DMS79 (cell line): ENCODE results near the gene CAMTA1.

ENCODE experiments used
- DNase-seq: peaks from one replicate; lab custom pipeline; 2025; lab: John Stamatoyannopoulos, UW

CAMTA1 gene

GRCh38 chr1:7339953-7340352 lies 554.7 kb downstream of the CAMTA1 start:
- no peak for DNase-seq

- no peak for DNase-seq
Observed at GRCh38 chr1:7341145-7341905, 556.1 kb downstream of the CAMTA1 start.

GRCh38 chr1:7343882-7344281 lies 558.6 kb downstream of the CAMTA1 start:
- DNase-seq = no peak

GRCh38 chr1:7344299-7344698 lies 559.0 kb downstream of the CAMTA1 start:
- DNase-seq = no peak

GRCh38 chr1:7345516-7345915 lies 560.3 kb downstream of the CAMTA1 start:
- no peak for DNase-seq

- DNase-seq = no peak
Observed at GRCh38 chr1:7346070-7346596, 560.9 kb downstream of the CAMTA1 start.

- no peak for DNase-seq
Observed at GRCh38 chr1:7346600-7347570, 561.6 kb downstream of the CAMTA1 start.

- DNase-seq = no peak
Observed at GRCh38 chr1:7348073-7348472, 562.8 kb downstream of the CAMTA1 start.

- DNase-seq = no peak
Observed at GRCh38 chr1:7348580-7348979, 563.3 kb downstream of the CAMTA1 start.

GRCh38 chr1:7350804-7351203 lies 565.5 kb downstream of the CAMTA1 start:
- DNase-seq = no peak

GRCh38 chr1:7351649-7352048 lies 566.4 kb downstream of the CAMTA1 start:
- DNase-seq = no peak

- no peak for DNase-seq
Observed at GRCh38 chr1:7352364-7352763, 567.1 kb downstream of the CAMTA1 start.

- no peak for DNase-seq
Observed at GRCh38 chr1:7352974-7353373, 567.7 kb downstream of the CAMTA1 start.

GRCh38 chr1:7355646-7356045 lies 570.4 kb downstream of the CAMTA1 start:
- DNase-seq = no peak

GRCh38 chr1:7356079-7356478 lies 570.8 kb downstream of the CAMTA1 start:
- no peak for DNase-seq

- DNase-seq = no peak
Observed at GRCh38 chr1:7358425-7358824, 573.2 kb downstream of the CAMTA1 start.

- DNase-seq = no peak
Observed at GRCh38 chr1:7360526-7360925, 575.3 kb downstream of the CAMTA1 start.

GRCh38 chr1:7362947-7363346 lies 577.7 kb downstream of the CAMTA1 start:
- no peak for DNase-seq

GRCh38 chr1:7363450-7363849 lies 578.2 kb downstream of the CAMTA1 start:
- no peak for DNase-seq

- no peak for DNase-seq
Observed at GRCh38 chr1:7365706-7366105, 580.5 kb downstream of the CAMTA1 start.

- DNase-seq = peak; percentile 31
Observed at GRCh38 chr1:7366286-7366954, 581.2 kb downstream of the CAMTA1 start.

GRCh38 chr1:7366955-7367665 lies 581.9 kb downstream of the CAMTA1 start:
- peak; percentile 75 for DNase-seq
